Neural cell (in vitro differentiated cells): ENCODE results near the gene SIAH2. TPM values are rescaled to one million over a fixed set of nuclear protein-coding genes. Genes with fewer than 3 reads are reported as not detected.

Experiments
- H2AFZ ChIP-seq: fragments of 200-600, 300-800 bp; sonication (generic), shearing (Covaris generic); 2 replicates; pipeline ENCODE4 v1.6.0; 2014; ENCODE audit warnings: low read depth, mild to moderate bottlenecking, antibody characterized with exemption, low read length, moderate library complexity
- H3F3A ChIP-seq: fragments of 200-600 bp; shearing (Covaris generic); 2 replicates; pipeline ENCODE4 v1.6.1; 2016; ENCODE audit warnings: mild to moderate bottlenecking, moderate library complexity, mixed read lengths, antibody characterized with exemption, low read length; ENCODE audit not compliant: insufficient read depth, poor library complexity, severe bottlenecking
- H3K27ac ChIP-seq: fragments of 200-600, 300-800 bp; sonication (generic), shearing (Covaris generic); 2 replicates; pipeline ENCODE4 v1.5.1; 2014; ENCODE audit warnings: mild to moderate bottlenecking, low read length, moderate library complexity
- H3K27me3 ChIP-seq: fragments of 300-800, 200-600 bp; sonication (generic), shearing (Covaris generic); 2 replicates; pipeline ENCODE4 v1.6.0; 2014; ENCODE audit warnings: mild to moderate bottlenecking, low read depth, low read length, moderate library complexity; ENCODE audit not compliant: insufficient read depth
- H3K36me3 ChIP-seq: fragments of 300-800, 200-600 bp; sonication (generic), shearing (Covaris generic); 2 replicates; pipeline ENCODE4 v1.5.1; 2014; ENCODE audit warnings: mild to moderate bottlenecking, antibody characterized with exemption, low read length, moderate library complexity; ENCODE audit not compliant: insufficient read depth
- H3K4me2 ChIP-seq: fragments of 300-800, 200-600 bp; sonication (generic), shearing (Covaris generic); 2 replicates; pipeline ENCODE4 v1.6.0; 2014; ENCODE audit warnings: mild to moderate bottlenecking, low read length
- H3K4me3 ChIP-seq: fragments of 300-800, 200-600 bp; sonication (generic), shearing (Covaris generic); 2 replicates; pipeline ENCODE4 v1.5.1; 2014; ENCODE audit warnings: mild to moderate bottlenecking, low read length, moderate library complexity
- H3K79me2 ChIP-seq: fragments of 200-600 bp; shearing (Covaris generic); replicated peaks from 2 replicates; pipeline ENCODE4 v1.6.0; 2014; ENCODE audit warnings: mild to moderate bottlenecking, low read length, moderate library complexity; ENCODE audit not compliant: insufficient read depth
- H3K9ac ChIP-seq: fragments of 300-800, 200-600 bp; sonication (generic), shearing (Covaris generic); 2 replicates; pipeline ENCODE4 v1.6.1; 2016; ENCODE audit warnings: mild to moderate bottlenecking, low read length, mixed read lengths
- H3K9me2 ChIP-seq: fragments of 200-600 bp; shearing (Covaris generic); 2 replicates; pipeline ENCODE4 v1.6.1; 2016; ENCODE audit warnings: mild to moderate bottlenecking, low read length, mixed read lengths; ENCODE audit not compliant: insufficient read depth
- H3K9me3 ChIP-seq: fragments of 200-600, 300-800 bp; sonication (generic), shearing (Covaris generic); 2 replicates; pipeline ENCODE4 v1.6.1; 2016; ENCODE audit warnings: mild to moderate bottlenecking, mixed run types, low read length, moderate library complexity, mixed read lengths
- H4K20me1 ChIP-seq: fragments of 200-600 bp; shearing (Covaris generic); 2 replicates; pipeline ENCODE4 v1.6.1; 2016; ENCODE audit warnings: mild to moderate bottlenecking, mixed run types; ENCODE audit not compliant: insufficient read depth
- CTCF ChIP-seq: fragments of 450-650 bp; IDR thresholded peaks from 2 replicates; pipeline ENCODE4 v1.5.1; 2014; ENCODE audit warnings: antibody characterized with exemption, mild to moderate bottlenecking, moderate library complexity; ENCODE audit not compliant: poor library complexity, severe bottlenecking
- EP300 ChIP-seq: fragments of 450-650 bp; conservative IDR thresholded peaks from 2 replicates; pipeline ENCODE4 v1.6.1; 2014; ENCODE audit warnings: antibody characterized with exemption, mild to moderate bottlenecking, moderate library complexity; ENCODE audit not compliant: poor library complexity, severe bottlenecking
- EZH2 ChIP-seq: fragments of 200-600, 300-800 bp; shearing (Covaris generic), sonication (generic); IDR thresholded peaks from 2 replicates; pipeline ENCODE4 v1.6.1; 2014; ENCODE audit warnings: antibody characterized with exemption, low read length, borderline replicate concordance, mild to moderate bottlenecking; ENCODE audit not compliant: insufficient read depth, poor library complexity, severe bottlenecking
- MXI1 ChIP-seq: fragments of 450-650 bp; conservative IDR thresholded peaks from 2 replicates; pipeline ENCODE4 v1.6.1; 2014; ENCODE audit warnings: antibody characterized with exemption, mild to moderate bottlenecking; ENCODE audit not compliant: poor library complexity, severe bottlenecking
- POLR2AphosphoS5 ChIP-seq: IDR thresholded peaks from 2 replicates; pipeline ENCODE4 v1.6.1; 2012
- RAD21 ChIP-seq: fragments of 450-650 bp; conservative IDR thresholded peaks from 2 replicates; pipeline ENCODE4 v1.6.1; 2014; ENCODE audit warnings: antibody characterized with exemption, mild to moderate bottlenecking, moderate library complexity
- REST ChIP-seq: IDR thresholded peaks from 2 replicates; pipeline ENCODE4 v1.6.1; 2012; ENCODE audit warnings: borderline replicate concordance
- SMC3 ChIP-seq: fragments of 450-650 bp; conservative IDR thresholded peaks from 2 replicates; pipeline ENCODE4 v1.6.1; 2014; ENCODE audit warnings: antibody characterized with exemption, mild to moderate bottlenecking, moderate library complexity; ENCODE audit not compliant: poor library complexity
- TAF1 ChIP-seq: IDR thresholded peaks from 2 replicates; pipeline ENCODE4 v1.6.1; 2012; ENCODE audit warnings: low read depth
- polyA plus RNA-seq: library from polyadenylated mRNA; depleted of rRNA; stranded (reverse); fragments of >200 nt; gene quantifications from 2 replicates; pipeline ENCODE4 v1.2.3, GENCODE V29; 2014

Gene SIAH2
- polyA plus RNA-seq, 1 donor from 2014 or later, result 21.8 TPM

DNA sequence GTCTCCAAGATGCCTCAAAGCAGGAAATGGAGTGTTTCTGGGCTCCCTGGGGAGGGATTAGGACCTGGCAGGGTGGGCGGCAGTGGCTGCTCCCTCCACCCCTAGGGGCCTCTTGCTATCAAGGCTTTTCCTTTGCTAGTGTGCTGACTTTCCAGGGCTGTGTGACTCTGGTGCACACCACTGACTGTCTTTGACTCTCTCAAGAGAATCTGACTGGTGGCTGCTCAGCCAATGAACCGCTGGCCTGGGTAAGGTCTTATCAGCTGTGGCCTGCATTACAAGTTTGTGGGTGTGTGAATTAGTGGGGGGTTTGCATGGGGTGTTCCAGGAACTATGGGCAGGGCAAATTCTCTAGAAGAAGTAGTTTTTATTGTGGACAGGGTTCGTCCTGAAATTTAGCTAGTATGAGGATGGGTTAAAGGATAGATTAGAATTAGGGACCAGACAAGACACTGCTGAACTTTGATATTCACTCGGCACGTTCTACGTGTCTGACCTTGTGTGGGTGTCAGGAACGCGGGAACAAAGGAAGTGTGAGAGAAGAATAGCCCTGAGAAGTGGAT, 29.5 kb downstream of the SIAH2 start:
- Histone ChIP-seq H3K4me3 (no peak overlapping the region), H3K9ac (no peak overlapping the region), H3K9me2 (no peaks in the 10 kb centered on the region), H3F3A (no peaks in the 10 kb centered on the region), H4K20me1 (no peaks in the 10 kb centered on the region), H3K4me2 (no peak overlapping the region), H2AFZ (no peak overlapping the region), H3K27me3 (no peaks in the 10 kb centered on the region), H3K9me3 (no peaks in the 10 kb centered on the region), H3K79me2 (no peaks in the 10 kb centered on the region), H3K36me3 (no peaks in the 10 kb centered on the region), H3K27ac (no peak overlapping the region)
- no peak for TF ChIP-seq RAD21
- no peak for TF ChIP-seq MXI1
- TF ChIP-seq EP300, result no peak
- TF ChIP-seq TAF1, result no peak
- no peak for TF ChIP-seq REST
- TF ChIP-seq CTCF, result no peak
- TF ChIP-seq POLR2AphosphoS5, result no peak
- no peak for TF ChIP-seq SMC3

DNA sequence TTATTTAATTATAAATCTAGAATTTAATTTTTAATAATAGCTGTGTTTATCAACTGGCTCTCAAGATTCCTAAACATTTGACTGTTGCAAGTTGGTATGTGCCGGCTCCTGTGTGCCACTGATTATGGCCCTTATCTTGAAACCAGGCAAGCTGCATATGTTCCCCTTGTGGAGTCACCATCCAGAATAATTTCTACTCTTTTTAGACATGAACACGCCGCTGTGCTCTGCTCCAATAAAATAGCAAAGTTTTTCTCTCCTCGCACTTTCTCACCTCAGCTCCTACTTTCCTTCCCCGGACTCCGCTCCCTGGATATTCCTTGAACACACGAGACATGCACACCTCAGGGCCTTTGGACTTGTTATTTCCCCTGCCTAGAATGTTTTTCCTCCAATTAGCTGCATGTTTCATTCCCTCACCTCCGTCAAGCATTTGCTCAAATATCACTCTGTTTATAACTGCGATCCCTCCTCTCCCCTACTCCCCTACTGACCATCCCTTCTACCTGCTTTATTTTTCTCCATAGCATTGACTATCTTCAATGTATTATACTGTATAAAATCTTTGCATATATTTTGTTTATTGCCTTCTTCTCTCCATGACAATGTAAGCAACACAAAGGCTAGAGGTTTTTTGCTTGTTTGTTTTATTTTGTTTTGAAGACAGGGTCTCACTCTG, 33.1 kb downstream of the SIAH2 start:
- Histone ChIP-seq H3K27ac (no peak overlapping the region), H3K36me3 (no peaks in the 10 kb centered on the region), H3K4me2 (no peak overlapping the region), H2AFZ (no peak overlapping the region), H3K4me3 (no peak overlapping the region), H3K27me3 (no peaks in the 10 kb centered on the region), H3K9me3 (no peaks in the 10 kb centered on the region), H3K79me2 (no peaks in the 10 kb centered on the region), H3K9ac (no peak overlapping the region), H3F3A (no peaks in the 10 kb centered on the region), H4K20me1 (no peaks in the 10 kb centered on the region), H3K9me2 (no peaks in the 10 kb centered on the region)
- TF ChIP-seq EZH2 (no peak), RAD21 (no peak)
